ENCODE measurements around the gene SMIM28.

The SMIM28 gene

GRCh38 chr6:138427701-138428100 lies 50.0 kb downstream of the SMIM28 start:
- no peak for DNase-seq

- DNase-seq, result peak in 2 of 58 donors; percentile 20 to 52
Measured at GRCh38 chr6:138428944-138429598, 51.4 kb downstream of the SMIM28 start.

- peak in 3 of 58 donors; percentile 11 to 15 (median 15) for DNase-seq
Measured at GRCh38 chr6:138429761-138430160, 52.1 kb downstream of the SMIM28 start.

GRCh38 chr6:138430361-138431145 lies 52.8 kb downstream of the SMIM28 start:
- DNase-seq, result peak in 55 of 58 donors; percentile 14 to 83 (median 50)

GRCh38 chr6:138431256-138432062 lies 53.8 kb downstream of the SMIM28 start:
- DNase-seq, result peak in 2 of 58 donors; percentile 7 to 44

- peak in 34 of 58 donors; percentile 5 to 75 (median 26) for DNase-seq
Measured at GRCh38 chr6:138432063-138432356, 54.3 kb downstream of the SMIM28 start.
